OCI-LY7 (cell line): ENCODE data around the gene AIFM2. TPM values are rescaled to one million over a fixed set of nuclear protein-coding genes. Genes with fewer than 3 reads are reported as not detected.
"Not testable (repeated sequence)": the region's sequence is repeated elsewhere in the genome, so short reads cannot be mapped to it uniquely, and the experiment has no call there.

Source experiments
- BruUV-seq: library from RNA; stranded (reverse); fragments of 400-500 nt; replicated peaks from 2 replicates; lab custom pipeline; 2021; lab: Mats Ljungman, UMichigan
- CTCF ChIA-PET: fragments of 300-600 bp; sonication (Branson Sonifier 250); formaldehyde crosslinking; loops from one replicate; lab custom pipeline; 2022; ENCODE audit warnings: antibody characterized with exemption; ENCODE audit not compliant: unreplicated experiment; lab: Charles Lee
- POLR2A ChIA-PET: fragments of 300-600 bp; sonication (Branson Sonifier 250); formaldehyde crosslinking; loops from one replicate; lab custom pipeline; 2022; ENCODE audit warnings: antibody characterized with exemption; lab: Charles Lee
- DNase-seq: peaks from one replicate; pipeline ENCODE4 v3.0.0-alpha.2; 2015; ENCODE audit warnings: low spot score
- H2AFZ ChIP-seq: fragments of 200-600 bp; sonication (generic), shearing (Covaris generic); 2 replicates; pipeline ENCODE4 v1.6.1; 2014; ENCODE audit warnings: mild to moderate bottlenecking, antibody characterized with exemption, low read length, moderate library complexity
- H3K27ac ChIP-seq: fragments of 200-600 bp; sonication (generic); 2 replicates; pipeline ENCODE4 v1.5.1; 2014; ENCODE audit warnings: mixed run types, low read depth, mild to moderate bottlenecking, moderate library complexity, low read length, inconsistent platforms; ENCODE audit not compliant: poor library complexity, severe bottlenecking
- H3K36me3 ChIP-seq: fragments of 200-600 bp; sonication (generic); 2 replicates; pipeline ENCODE4 v1.6.1; 2014; ENCODE audit warnings: mild to moderate bottlenecking, antibody characterized with exemption, low read length, moderate library complexity, mixed read lengths; ENCODE audit not compliant: insufficient read depth
- H3K4me1 ChIP-seq: fragments of 200-600 bp; sonication (generic); 2 replicates; pipeline ENCODE4 v1.5.1; 2014; ENCODE audit warnings: mild to moderate bottlenecking, low read length; ENCODE audit not compliant: insufficient read depth, poor library complexity, severe bottlenecking
- H3K4me2 ChIP-seq: fragments of 200-600 bp; sonication (generic); 2 replicates; pipeline ENCODE4 v1.6.1; 2014; ENCODE audit warnings: mild to moderate bottlenecking, low read length
- H3K4me3 ChIP-seq: fragments of 200-600 bp; sonication (generic); 2 replicates; pipeline ENCODE4 v1.5.1; 2014; ENCODE audit warnings: mild to moderate bottlenecking, low read depth, low read length; ENCODE audit not compliant: poor library complexity, severe bottlenecking
- H3K79me2 ChIP-seq: fragments of 200-600 bp; sonication (generic); 2 replicates; pipeline ENCODE4 v1.6.1; 2016; ENCODE audit warnings: low read depth, mild to moderate bottlenecking, low read length, moderate library complexity, mixed read lengths; ENCODE audit not compliant: insufficient read depth
- H3K9me2 ChIP-seq: fragments of 200-600 bp; sonication (generic); 2 replicates; pipeline ENCODE4 v1.6.1; 2016; ENCODE audit warnings: mild to moderate bottlenecking, low read length, mixed read lengths; ENCODE audit not compliant: insufficient read depth
- H3K9me3 ChIP-seq: fragments of 200-600 bp; sonication (generic); 2 replicates; pipeline ENCODE4 v1.6.1; 2014; ENCODE audit warnings: mild to moderate bottlenecking, mixed run types, low read length, mixed read lengths
- H4K20me1 ChIP-seq: fragments of 200-600 bp; sonication (generic); 2 replicates; pipeline ENCODE4 v1.6.1; 2014; ENCODE audit warnings: mild to moderate bottlenecking, antibody characterized with exemption, low read length, moderate library complexity, mixed read lengths; ENCODE audit not compliant: insufficient read depth
- CTCF ChIP-seq: fragments of 200-600 bp; sonication (generic); conservative IDR thresholded peaks from 2 replicates; pipeline ENCODE4 v1.5.1; 2014; ENCODE audit warnings: mild to moderate bottlenecking, antibody characterized with exemption, low read length, moderate library complexity, mixed read lengths
- EZH2phosphoT487 ChIP-seq: fragments of 200-600 bp; sonication (generic); IDR thresholded peaks from 2 replicates; pipeline ENCODE4 v1.6.1; 2018; ENCODE audit warnings: low read depth, borderline replicate concordance, mild to moderate bottlenecking, mixed run types, antibody characterized with exemption, low read length, moderate library complexity, mixed read lengths
- intact Hi-C: fragments of 100-400 bp; cut with micrococcal nuclease; formaldehyde crosslinking; loops from one replicate; pipeline ENCODE4 v1.10.0; 2022; ENCODE audit not compliant: unreplicated experiment
- total RNA-seq, 2 experiments: library from RNA; depleted of rRNA in 1 of 2; stranded (reverse); fragments of >200 nt in 1 of 2; shearing (Covaris generic) in 1 of 2; gene quantifications; 2 replicates each; pipeline ENCODE4 v1.2.3, GENCODE V29; 2014 to 2022

Gene AIFM2
- total RNA-seq, 2 experiments from 2014 or later = 1.7 to 2.6 TPM

- H4K20me1 ChIP-seq = 0 out of 2 replicates have a peak, but pooled peaks cover 13% of the 10 kb centered on the region
- H3K79me2 ChIP-seq = peaks cover 59% of the 10 kb centered on the region
- no peaks in the 10 kb centered on the region for H3K9me2 ChIP-seq
- H3K4me3 ChIP-seq = no peak overlapping the region
- CTCF ChIA-PET = no interaction called here
- H3K4me2 ChIP-seq = no peak overlapping the region
- H3K27ac ChIP-seq = no peak overlapping the region
- TF ChIP-seq EZH2phosphoT487 = no peak
- TF ChIP-seq CTCF = no peak
- POLR2A ChIA-PET = interaction anchor here (0.7 to 2.1 kb wide), 3 partner anchors 8 to 15 kb away, joined by 3 to 6 read pairs (median 5); partner anchors contain the start of genes SAR1A and TYSND1
- no TSS peak for BruUV-seq
- intact Hi-C loops = no loop called here
- no peak for DNase-seq
- peaks cover 95% of the 10 kb centered on the region for H3K36me3 ChIP-seq
- no peak overlapping the region for H2AFZ ChIP-seq
- peaks cover 18% of the 10 kb centered on the region for H3K4me1 ChIP-seq
- H3K9me3 ChIP-seq = no peaks in the 10 kb centered on the region
These were observed 28.2 kb upstream of the AIFM2 start for GRCh38 chr10:70160798-70161197.

- H3K4me1 ChIP-seq = peaks cover 14% of the 10 kb centered on the region
- H3K27ac ChIP-seq, DNase-seq, intact Hi-C loops, H3K4me2 ChIP-seq, H3K9me2 ChIP-seq, BruUV-seq, H3K9me3 ChIP-seq, CTCF ChIA-PET, H3K4me3 ChIP-seq, H2AFZ ChIP-seq: not testable (repeated sequence)
- POLR2A ChIA-PET = interaction anchor here (0.7 kb wide), 1 partner anchor 15 kb away, joined by 3 read pairs; no protein-coding TSS in a partner anchor
- peaks cover 96% of the 10 kb centered on the region for H3K36me3 ChIP-seq
- 0 out of 2 replicates have a peak, but pooled peaks cover 12% of the 10 kb centered on the region for H4K20me1 ChIP-seq
- peaks cover 45% of the 10 kb centered on the region for H3K79me2 ChIP-seq
These were observed 26.7 kb upstream of the AIFM2 start for GRCh38 chr10:70159366-70159765.

GRCh38 chr10:70158113-70158512 is 25.5 kb upstream of the AIFM2 start:
- Histone ChIP-seq H2AFZ (no peak overlapping the region), H3K4me1 (peaks cover 6% of the 10 kb centered on the region), H3K4me2 (no peak overlapping the region), H3K36me3 (peaks cover 96% of the 10 kb centered on the region), H3K27ac (no peak overlapping the region), H3K4me3 (no peak overlapping the region), H4K20me1 (no peaks in the 10 kb centered on the region), H3K79me2 (peaks cover 33% of the 10 kb centered on the region), H3K9me2 (no peaks in the 10 kb centered on the region), H3K9me3 (no peaks in the 10 kb centered on the region)
- no TSS peak for BruUV-seq
- CTCF ChIA-PET = no interaction called here
- no peak for DNase-seq
- intact Hi-C loops = no loop called here
- POLR2A ChIA-PET = interaction anchor here (0.9 to 2.0 kb wide), 3 partner anchors 10 to 13 kb away, joined by 3 to 6 read pairs (median 5); partner anchors contain the start of genes SAR1A and TYSND1
- no peak for TF ChIP-seq CTCF
- no peak for TF ChIP-seq EZH2phosphoT487
